NCI-H1436 (cell line): Measurements from ENCODE around the gene EDIL3.
A peak's percentile ranks its signal among the peaks of the same experiment; 100 is the strongest.
"Not testable (repeated sequence)": the region's sequence is repeated elsewhere in the genome, so short reads cannot be mapped to it uniquely, and the experiment has no call there.

Source experiments
- DNase-seq: peaks from one replicate; lab custom pipeline; 2025; lab: John Stamatoyannopoulos, UW

EDIL3 gene

DNA sequence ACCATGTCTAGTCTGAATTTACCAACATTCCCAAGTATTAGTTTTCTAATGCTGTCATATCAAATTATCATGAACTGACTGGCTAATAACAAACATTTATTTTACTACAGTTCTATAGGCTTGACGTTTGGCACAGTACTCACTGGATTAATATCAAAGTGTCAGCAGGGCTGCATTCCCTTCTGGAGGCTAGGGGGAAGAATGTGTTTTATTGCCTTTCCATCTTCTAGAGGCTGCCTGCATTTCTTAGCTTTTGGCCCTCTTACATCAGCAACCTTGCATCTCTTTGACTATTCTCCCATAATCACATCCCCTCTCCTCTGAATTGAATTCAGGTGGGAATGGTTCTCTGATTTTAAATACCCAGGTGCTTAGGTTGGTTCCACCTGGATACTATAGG is 84.7 kb downstream of the EDIL3 start:
- DNase-seq = no peak

DNA sequence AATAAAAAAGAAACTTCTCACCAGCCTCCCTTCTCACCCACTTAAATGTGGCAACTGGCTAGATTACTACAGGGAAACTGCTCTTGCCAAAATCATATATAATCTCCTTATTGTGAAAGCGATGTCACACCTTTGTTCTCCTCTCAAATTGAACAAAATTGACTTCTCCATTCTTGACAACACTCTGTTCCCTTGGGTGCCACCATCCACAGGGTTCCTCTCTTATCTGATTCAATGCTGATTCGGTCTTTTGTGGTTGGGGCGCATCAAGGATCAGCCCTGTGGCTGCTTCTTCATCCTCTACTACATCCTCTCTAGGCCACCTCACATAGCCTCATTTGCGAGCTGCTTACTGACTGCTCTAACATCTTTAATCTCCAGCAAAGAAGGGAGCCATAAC is 86.1 kb downstream of the EDIL3 start:
- no peak for DNase-seq

DNA sequence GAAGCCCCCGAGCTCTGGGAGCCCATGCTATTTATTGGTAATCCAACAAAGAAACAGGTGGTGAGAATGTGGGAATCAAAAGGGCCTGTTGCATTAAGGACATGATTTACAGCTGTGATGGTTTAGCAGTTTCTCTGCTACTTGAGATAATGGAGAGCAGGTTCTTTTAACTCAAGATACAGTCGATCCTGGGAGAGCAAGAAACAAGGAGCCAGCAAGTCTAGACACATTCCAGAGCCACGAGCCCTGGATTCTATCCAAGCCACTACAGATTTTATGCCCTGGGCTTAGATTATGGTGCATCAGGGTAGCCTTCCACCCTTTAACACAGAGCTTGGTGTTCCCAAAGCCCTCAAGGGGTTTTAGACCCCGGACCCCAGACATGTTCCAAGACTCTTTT is 87.0 kb downstream of the EDIL3 start:
- not testable (repeated sequence) for DNase-seq

DNA sequence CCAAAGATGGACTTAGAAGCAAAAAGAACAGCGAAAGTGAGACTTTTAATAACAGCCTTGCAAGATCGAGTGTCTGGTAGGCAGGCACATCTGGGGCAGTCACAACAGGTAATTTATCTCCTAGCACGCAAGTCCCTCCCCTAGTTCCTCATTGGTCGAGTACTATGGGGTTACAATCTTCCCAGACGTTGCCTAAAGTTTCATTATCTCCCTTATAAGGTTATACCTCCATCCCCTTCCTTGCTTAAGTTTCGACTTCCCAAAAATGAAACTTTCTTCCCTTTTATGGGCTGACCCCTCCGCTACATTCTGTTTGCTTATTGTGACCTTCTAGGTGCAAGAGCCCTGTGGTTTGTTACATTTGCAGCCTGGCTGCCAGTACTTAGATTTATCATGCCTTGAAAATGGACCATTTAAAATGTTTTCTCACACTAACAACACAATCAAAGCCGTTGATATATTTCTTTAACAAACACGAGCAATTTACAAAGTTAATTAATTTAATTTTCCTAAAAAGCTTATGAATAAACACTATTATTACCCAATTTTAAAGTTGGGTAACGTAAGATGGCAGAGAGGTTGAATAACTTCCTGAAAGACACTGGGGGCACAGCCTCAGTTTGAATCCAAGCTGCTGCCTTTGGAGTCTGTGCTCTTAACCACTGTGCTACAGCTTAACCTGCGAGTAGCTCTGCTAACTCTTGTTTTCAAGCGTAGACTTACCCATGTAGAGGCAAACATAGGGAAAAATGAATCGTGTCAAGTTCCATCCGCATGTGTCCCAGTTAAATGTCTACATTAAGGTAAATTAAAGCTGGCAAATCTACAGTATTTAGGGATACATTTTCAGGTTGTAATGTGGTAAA is 91.7 kb downstream of the EDIL3 start:
- no peak for DNase-seq

DNA sequence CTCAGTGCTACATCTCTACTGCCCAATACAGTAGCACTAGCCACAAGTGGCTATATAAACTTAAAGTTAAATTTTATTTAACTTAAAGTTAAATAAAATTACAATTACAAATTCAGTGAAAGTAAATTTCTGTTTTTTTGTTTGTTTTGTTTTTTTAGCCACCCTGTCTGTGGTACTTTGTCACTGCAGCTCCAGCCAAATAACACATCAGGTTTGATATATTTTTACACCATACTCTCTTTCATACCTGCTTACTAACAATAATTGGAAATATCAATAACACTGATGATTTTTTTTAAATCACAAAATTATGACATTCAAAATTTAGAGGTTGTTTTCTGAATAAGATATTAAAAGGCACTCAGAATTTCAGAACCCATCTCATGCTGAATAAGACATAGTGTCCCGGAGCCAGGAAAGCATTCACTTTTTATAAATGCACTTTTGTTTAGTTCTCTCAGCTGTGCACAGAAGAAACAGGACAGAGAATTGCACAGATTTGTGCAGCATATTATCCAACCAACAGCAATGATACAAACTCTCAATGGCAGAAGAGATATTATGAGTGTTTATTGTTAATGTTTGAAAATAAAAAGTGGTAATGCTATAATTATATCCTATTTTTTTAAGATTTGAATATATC is 92.6 kb downstream of the EDIL3 start:
- DNase-seq = no peak

DNA sequence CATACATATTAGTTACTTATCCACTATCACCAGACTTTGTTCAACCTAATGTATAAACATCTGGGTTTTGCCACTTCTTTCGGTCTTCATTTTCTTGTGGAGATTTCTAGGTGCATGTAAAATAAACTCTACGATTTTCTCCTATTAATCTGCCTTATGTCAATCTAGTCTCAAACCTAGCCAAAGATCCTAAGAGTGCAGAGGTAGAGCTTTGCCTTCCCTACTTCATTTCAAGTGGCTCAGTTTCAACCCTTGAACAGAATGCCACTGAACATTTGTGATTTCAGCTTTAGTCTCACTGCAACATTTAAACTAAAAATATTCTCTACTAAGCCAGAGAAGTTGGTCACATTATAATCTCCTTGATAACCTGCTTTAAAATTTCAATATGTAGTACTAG is 94.0 kb downstream of the EDIL3 start:
- DNase-seq = no peak

DNA sequence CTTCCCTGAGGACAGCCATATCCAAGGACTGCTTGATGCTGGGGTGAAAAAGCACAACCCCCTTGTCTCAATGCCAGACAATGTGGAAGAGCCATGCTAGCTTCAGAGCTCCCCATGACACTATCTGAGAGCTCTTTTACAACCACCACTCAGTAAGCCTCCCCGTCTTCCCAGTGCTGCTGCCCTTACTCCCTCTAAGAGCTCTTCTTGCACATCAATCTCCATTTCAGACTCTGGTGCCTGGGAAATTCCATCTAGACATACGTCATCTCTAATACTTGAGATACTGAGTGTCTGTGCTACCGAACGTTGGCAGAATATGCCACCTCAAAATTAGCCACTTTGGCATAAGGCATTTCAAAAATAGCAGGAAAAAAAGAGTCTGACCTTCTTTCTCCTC is 94.5 kb downstream of the EDIL3 start:
- DNase-seq = no peak

DNA sequence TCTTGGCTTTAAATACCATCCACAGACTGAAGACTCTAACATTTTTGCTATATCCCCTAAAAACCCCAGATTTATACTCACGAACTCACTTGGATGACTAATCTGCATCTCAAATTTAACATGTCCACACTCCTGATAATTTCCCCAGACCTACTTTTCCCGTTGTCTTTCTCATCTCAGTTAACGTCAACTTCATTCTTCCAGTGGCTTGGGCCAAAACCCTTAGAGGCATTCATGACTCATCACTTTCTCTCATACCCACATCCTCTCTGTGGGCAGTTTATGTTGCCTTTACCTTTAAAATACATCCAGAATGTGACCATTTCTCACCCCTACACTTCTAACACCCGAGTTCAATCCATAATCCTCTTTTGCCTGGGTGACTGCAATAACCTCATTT is 96.7 kb downstream of the EDIL3 start:
- no peak for DNase-seq

DNA sequence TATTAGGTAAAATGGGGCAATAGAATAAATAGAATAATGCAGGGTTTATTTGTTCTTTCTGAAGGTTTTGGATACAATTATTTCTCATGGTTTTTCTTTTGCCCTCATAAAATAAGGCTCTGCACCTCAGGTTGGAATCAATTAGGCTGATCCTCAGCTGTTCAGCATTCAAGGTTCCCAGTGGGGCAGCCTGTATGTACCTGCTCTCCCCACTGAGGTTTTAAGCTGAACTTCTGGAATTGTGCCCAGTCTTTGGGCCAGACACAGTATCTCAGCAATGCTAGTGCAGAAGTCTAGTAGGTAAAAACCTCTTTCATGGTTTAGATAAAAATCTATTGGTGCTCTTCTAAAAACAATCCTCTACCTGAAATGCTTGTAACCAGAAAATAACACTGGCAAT is 98.0 kb downstream of the EDIL3 start:
- no peak for DNase-seq

DNA sequence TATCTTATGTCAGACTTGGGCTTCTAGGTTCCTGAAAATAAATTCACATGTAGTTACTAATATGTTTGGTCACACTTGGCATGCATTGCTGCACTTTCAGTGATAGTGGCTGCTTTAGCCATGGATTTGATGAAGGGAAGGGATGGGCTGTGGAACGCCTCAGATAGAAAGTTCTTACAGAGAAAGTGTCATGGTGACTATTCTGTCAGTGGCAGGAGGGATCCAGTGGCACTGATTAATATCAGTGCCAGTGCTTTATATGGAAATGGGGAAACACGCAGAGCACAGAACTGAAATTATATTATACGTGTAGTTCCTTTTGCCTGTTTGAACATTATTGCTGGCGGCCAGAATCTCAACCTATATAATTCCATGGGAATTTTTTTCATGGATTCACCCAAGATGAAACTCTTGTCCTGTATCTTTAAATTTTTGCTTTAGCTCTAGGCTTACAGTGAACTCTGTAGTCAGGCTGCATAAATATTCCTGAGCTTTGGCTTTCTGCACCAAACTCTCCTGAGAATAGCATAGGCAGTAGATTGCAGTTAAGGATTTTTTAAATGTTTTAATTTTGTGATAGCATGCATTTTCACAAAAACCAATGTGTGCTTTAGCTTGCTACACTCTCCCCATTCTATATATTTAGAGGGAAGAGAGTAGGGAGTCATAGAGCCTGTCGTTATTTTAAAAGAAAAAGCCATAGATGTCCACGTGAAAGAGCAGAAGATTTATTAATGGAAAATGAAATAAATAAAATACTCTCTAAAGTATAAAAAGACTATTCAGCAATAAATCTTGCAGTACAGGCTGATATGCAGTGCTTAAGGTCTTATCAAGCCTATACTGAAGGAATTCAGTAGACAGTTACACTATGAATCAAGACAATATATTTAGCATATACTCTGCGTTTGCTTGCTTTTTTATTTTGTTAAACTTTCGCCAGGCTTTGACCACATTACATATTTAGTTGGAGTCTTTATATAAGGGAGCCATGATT is 98.7 kb downstream of the EDIL3 start:
- DNase-seq = no peak

DNA sequence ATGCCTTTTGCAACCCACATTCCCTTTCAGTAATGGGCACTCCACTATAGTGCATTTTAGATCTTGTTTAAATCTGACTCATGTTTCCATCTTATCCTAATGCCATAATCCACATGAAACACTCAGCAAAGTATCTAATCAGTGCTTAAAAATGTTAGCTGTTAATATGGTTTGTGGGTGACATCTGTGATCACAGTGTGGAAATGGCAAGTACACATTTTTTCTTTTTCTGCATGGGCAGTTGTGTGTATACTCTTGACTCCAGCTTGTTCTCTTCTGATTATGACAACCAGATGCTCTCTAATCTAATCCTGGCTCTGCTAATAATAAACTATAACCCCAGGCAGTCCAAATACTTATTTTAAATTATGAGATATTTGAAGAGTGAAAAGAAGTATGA is 103.3 kb downstream of the EDIL3 start:
- no peak for DNase-seq

DNA sequence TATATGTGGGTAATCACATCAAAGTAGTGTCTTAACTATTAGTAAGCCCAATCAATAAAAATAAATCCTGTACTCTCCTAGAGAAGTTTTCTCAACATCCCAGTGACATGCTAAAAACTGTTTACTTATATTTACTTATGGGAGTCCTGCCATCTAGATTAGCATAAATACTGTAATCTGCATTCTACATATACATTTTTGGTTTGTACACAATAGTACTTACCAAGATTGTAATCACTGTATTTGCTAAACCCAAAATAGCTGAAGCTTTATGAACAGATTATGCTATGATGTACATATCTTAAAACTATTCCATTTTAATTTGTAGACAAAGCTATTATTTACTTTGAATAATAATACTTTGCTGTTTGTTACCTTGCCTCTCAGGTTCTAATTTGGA is 105.4 kb downstream of the EDIL3 start:
- DNase-seq = no peak

DNA sequence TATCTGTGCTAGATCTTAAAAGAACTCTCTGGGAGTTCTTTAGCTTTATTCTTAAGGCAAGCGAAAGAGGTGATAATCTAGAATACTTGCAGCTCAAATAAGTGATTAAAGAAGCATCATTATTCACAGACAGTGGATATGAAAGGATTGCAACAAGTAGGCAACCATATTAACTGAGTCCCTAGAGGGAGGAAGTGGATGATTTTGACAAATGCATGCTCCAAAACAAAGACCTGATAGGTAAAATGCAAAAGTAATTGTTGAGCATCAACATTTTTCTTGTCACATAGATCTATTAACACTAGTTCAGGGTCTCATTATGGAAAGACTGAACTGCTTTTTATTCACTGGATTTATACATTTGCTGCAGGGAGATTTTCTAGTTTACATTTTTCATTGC is 109.1 kb downstream of the EDIL3 start:
- no peak for DNase-seq

DNA sequence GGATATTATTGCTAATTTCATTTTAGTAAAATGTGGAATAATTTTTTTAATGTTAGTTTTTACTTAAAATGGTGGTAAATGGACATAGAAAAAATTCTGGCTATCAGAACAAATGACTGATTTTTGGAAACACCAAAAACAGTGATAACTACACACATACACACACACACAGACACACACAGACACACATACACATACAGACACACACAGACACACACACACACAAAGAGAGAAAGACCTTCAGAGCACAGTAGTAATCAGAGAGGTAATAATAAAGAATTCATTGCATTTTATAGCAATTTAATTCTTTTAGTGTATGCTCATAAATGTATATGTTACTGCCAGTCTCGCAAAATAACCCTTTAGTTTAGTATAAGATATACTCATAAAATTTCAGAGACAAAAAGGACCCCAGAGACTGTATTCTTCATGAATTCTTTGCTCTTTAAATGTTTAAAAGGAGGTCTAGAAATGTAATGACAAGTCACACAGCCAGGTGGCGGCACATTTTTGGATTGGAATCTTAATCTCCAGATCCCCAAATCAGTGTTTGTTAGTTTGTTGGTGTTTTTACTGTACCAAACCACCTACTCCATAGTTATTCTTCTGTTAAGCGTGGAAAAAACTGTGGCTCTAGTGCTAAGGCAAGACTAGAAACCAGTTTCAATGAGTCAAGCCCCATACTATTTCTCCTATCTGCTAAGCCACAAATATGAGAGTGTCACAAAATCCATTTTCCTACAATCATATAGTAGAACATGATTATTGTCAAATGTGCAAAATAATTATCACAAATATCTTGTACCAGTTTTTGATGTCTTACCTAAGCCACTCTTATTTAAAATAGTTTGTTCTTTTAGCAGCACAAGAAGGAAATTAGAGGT is 109.9 kb downstream of the EDIL3 start:
- peak; percentile 9 for DNase-seq

DNA sequence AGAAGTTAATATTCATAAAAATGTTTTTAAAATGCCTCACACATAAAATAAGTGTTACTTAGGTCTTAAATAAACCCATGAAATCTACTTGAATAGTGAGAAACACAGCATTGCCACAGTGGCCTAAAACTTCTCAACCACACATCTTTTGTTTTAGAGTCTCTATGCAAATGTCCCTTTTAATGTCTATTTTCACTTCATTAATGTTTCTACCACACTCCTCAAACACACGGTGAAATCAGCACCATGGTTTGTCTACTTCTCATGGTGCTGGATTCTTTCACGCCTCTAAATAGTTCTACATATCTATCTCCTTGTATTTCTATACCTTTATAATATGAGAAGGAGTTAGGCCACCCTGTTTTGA is 111.2 kb downstream of the EDIL3 start:
- no peak for DNase-seq

DNA sequence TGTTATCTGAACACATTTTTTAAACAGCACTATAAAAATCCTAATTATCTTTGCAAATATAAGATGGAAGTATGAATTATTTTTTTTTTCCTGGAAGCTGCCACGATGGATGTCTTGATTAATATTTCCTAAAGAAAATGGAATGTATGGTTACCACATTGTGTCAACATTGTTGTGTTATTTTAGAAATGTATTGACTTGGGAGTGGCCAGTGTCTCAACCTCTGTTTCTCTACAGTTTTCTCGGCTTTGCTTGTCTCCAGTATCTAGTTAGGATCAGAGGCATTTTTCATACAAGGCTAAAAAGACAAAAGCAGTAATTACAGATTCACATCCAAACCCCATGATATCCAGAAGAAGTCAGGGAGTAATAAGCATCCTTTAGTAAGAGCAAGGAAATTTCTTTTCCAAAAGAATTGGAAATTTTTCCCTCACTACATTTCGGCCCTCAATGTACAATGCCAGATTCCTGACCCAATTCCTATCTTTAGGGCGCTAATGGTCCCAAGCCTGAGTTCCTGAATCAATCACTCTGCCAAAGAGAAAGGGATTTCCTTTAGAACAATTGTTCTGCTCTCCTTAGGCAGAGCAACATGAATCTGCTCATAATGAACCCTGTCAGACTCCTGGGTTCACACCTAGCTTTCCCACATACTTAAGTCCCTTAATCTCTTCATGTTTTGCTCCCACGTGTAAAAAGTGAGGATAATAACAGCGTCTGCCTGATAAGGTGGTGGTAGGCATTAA is 111.7 kb downstream of the EDIL3 start:
- no peak for DNase-seq

DNA sequence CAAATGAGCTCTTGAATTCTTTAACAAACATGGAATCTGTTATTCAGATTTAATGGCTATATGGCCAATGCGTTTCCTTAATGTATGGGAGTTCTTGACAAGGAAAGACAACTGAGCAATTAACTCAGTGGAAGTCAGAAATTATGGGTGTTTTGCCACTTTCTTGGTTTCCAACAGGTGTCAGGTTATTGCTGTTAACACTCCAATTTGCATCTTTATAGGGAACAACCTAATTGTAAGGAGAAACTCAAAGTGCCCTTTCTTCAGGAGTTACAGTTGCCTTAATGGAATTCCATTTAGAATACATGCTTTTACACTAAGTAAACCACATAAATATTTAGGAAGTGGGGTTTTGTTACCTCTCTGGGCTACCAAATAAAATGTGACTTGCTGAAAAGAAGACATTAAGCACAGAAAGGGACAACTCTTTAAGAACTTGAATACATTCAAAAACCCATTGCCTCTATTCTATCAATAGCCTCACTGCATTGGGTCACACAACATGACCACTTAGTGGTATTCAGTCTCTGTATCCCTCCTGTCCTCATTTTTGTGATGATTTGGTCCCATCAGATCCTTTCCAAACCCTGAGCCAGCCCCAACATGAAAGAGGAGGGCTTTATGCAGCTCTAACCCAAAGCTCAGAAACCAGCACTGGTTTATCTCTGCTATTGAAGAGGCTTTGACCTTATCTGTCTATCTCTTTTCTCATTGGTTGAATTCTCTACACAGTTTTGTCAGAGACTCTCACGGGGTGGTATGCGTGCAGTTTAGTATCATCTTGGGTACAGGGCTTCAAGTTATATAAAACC is 118.7 kb downstream of the EDIL3 start:
- DNase-seq = no peak

DNA sequence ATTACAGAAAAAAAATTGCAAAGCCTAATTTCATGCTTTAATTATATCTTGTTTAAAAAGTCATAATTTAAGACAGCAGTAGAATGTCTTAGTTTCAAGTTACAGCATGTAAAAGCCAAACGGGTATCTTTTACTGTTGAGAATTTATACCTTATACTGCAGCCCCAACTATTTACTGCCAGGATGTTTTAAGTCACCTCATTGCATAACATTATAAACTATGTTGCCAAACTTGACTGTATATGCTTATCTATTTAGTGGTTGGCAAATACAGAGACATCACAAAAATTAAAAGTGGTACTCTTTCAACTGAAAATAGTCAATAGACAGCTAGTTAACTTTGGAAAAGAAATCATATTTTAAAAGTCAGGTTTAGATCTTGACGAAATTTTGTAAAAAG is 119.5 kb downstream of the EDIL3 start:
- DNase-seq = no peak

DNA sequence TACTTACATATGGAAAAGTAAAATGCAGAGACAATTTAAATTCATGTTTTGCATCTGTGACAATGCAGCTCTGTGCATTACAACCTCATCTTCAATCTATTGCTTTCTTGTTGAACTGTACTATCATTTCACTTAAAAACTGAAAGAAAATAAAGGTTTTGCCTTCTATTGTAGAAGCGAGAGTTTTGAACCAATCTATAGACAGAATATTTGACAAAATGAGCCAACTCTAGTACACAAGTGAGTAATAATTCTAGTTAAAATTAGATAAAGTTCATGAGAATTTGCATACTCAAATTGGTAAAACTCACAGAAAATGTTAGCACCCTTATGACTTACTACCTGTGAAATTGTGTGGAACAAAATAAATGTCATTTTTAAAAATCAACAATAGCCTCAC is 123.7 kb downstream of the EDIL3 start:
- DNase-seq = no peak

DNA sequence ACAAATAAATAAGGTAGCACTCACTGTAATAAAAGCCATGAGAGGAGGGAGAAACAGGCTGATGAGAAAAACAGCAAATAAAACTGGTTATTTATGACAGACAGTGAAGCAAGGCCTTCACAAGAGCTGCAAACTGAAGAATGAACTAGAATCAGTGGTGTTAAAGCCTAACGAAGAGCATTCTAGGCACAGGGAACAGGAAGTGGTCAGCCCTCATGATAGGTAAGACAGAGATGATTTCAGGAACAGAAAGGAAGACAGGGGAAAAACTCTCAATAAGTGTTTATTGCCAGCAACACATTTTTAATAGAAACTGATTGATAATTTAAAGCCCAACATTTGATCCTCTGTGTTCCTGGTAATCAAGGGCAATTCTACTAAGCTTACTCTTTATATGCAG is 124.5 kb downstream of the EDIL3 start:
- no peak for DNase-seq
